Kasumi-1 (cell line): ENCODE data around the gene TBX15.
A peak's percentile ranks its signal among the peaks of the same experiment; 100 is the strongest.

ENCODE experiments used
- DNase-seq, 2 experiments: peaks; one replicate each; lab custom pipeline; 2025; lab: John Stamatoyannopoulos, UW

The TBX15 gene

GRCh38 chr1:118984722-118985639, 3.2 kb downstream of the TBX15 start:
- no peak for DNase-seq

GRCh38 chr1:118984086-118984721, 3.9 kb downstream of the TBX15 start:
- DNase-seq, result no peak

GRCh38 chr1:118983558-118984041, 4.5 kb downstream of the TBX15 start:
- no peak for DNase-seq

DNA sequence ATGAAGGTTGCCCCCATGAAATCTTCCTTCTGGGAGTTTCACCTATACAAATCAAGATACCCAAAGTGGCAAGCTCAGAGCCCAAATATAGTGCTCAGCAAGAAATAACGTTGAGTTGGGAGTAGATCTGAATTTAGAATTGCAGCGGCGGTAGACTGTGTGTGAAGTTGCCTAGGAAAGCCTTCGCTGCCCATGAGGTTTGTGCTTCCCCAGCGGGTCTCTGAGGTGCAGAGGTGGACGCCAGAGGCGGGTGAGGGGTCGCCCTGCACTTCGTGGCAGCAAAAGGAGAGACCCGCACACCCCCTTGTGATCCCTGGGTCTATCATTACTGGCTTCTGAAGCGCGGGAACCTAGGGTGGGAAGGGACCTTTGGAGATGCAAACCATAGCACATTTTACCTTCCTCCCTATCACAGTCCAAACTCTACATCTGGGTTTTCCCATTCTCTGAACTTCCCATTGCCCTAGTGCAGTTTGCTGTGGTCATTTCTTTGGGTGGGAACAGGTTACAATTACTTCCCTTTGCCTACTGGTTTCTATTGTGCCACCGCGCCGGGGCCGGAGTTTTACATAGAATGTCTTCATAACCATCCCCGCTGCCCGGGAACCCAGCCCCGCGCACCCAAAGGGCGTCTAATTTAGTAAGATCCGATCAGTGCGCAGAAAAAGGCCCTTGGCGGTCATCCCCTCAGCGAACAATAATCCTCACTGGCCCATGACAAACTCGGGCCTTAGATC, 5.2 kb downstream of the TBX15 start:
- no peak for DNase-seq

GRCh38 chr1:118982266-118982665, 5.9 kb downstream of the TBX15 start:
- DNase-seq, result no peak

GRCh38 chr1:118981436-118981835, 6.7 kb downstream of the TBX15 start:
- DNase-seq, result no peak

DNA sequence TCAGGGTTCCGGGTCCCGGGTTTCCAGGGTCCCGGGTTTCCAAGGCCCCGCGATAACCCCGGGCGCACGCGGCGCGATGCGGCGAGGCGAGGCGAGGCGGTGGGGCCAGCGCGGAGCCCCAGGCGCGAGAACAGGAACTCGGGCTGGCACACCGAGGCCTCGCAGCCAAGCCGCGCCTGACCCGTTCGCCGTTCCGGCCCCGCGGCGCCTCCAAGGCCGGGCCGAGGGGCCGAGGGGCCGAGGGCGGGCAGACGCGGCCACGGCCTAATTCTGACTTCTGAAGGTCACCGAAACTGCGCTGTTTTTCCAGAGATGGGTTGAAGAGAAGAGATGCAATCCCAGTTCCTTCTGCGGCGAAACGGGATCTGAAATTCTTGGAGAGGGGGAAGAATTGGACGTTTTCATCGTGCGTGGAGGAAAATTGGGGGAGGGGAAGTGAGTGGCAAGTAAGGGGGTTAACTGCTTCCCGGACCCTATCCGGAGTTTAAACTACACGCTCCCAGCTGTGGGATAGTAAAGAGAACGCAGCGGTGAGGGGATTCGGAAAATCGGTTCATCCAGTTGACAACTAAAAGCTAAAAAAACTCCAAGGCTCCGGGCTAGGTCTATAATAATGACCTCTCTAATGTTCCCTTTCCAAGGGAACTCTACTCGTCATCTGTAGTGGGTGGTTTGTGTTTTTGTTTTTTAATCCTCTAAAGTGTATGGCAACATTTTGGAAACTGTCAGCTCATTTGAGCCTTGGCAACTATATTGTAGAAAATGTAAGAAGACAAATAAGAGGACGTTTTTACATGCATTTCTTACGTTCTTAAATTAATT, 8.2 kb downstream of the TBX15 start:
- no peak for DNase-seq

GRCh38 chr1:118978914-118979701, 9.0 kb downstream of the TBX15 start:
- DNase-seq, result no peak

DNA sequence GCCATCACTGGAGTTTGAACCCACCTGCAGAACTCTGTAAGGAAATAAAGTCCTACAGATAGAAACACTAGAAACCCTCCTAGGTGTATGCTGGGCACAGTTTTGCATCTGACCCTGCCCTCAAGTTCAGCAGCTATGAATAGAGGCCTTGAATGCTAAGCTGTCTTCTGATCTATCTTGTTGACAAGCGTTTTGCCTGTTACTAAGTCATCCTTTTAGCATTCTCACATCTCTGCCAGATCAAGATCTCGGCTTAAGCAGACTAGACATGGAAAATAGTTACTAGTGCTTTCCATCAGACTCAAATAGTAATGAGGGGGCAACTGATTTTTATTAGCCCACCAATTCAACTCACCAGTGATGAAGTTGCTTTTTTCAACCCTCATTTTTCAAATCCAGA, 10.5 kb downstream of the TBX15 start:
- no peak for DNase-seq

GRCh38 chr1:118974661-118975060, 13.5 kb downstream of the TBX15 start:
- DNase-seq, result no peak

DNA sequence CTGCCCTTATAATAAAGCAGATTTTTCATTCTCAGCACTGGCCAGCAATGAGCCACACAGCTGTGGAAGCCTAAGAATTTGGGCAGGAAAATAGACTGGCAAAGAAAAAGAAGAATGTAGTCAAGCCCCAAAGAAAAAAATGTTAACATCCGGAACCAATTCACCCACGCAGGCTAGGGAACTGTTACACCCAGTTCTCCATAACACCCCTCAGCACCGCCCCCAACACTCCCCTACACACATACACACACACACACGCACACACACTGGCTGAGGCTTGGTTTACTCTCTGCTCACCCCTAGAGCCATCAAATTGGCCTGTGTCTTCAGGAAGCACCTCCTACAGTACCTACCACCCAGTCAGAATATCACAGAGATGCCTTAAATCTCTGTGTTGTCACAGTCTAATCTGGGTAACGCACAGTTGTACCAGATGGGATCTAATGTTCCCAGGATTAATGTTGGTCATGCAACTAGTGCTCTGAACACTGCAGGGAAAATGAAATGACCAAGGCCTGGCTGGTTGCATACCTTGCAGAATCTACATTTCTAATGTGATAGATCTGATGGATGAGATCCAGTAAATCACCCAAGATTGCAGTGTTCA, 14.5 kb downstream of the TBX15 start:
- DNase-seq, result no peak

DNA sequence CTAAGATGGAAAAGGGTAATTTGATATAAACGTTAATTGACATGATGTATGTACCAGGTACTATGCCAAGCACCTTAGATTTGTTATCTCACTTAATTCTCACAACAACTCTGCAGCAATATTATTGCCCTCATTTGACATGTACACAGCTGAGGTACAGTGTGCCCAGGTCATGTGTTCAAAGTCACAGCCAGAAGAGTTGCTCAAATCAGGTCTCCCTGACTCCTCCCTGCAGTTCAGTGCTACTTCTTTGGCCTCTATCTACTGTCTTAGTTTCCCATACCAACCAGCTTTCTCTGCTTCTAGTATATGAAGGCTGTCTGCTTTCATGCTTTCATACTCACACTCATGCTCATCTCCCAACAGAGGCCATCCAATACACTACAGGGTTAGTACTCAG, 15.1 kb downstream of the TBX15 start:
- no peak for DNase-seq

GRCh38 chr1:118970451-118970850, 17.7 kb downstream of the TBX15 start:
- no peak for DNase-seq

- no peak for DNase-seq
These were observed 24.4 kb downstream of the TBX15 start for GRCh38 chr1:118963456-118964430.

DNA sequence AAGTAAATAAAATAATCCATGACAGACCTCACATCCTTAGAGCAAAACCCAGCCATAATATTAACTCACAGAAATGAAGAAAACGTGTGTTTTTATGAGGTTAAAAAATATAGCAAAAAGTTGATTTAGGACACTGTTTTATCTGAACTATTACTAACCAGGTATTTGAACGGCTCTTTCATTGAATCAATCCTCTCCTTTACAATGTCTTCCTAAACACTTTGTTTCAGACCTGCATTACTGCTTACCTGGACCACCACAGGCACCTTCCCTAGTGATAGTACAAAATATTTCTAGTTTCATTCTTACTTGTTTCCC, 25.0 kb downstream of the TBX15 start:
- no peak for DNase-seq

- no peak for DNase-seq
These were observed 27.0 kb downstream of the TBX15 start for GRCh38 chr1:118961156-118961555.

GRCh38 chr1:118960567-118961136, 27.5 kb downstream of the TBX15 start:
- no peak for DNase-seq

DNA sequence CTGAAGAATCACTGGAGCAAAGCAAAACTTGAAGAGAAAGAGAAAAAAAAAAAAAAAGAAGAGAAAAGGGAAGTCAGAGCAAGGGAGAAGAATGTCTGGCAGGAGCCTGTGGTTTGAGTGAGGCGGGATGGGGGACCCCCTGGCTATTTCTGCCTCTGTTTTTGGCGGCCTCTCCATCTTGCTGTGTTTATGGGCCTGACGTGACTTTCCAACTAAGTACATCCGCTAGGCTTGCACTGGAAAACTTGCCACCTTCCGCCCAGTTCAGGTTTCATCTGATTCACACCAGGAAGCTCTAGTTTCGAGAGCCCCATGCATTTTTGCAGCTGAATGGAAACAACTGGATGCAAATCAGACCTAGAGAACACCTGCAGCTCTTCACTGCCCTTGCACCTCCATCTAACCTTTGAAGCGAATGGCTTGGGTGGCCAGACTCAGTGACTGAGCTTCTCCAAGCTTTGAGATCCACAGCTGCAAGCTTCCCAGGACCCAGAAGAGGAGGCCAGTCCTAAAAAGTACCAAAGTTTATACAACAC, 28.0 kb downstream of the TBX15 start:
- peak; percentile 19 to 28 for DNase-seq
